ENCODE measurements around the gene ELOVL6. TPM values are rescaled to one million over a fixed set of nuclear protein-coding genes. Genes with fewer than 3 reads are reported as not detected.

ELOVL6 gene
- total and polyA plus RNA-seq, 9 of the 15 experiments (the other 6 are each of a cell fraction or from before 2014, with no cell fraction given), result 18.3 to 82.6 (median 46.0) TPM

- no peak for TF ChIP-seq FOXJ3 (CRISPR knock-in tag; IDR thresholded peaks at IDR 0.05)
- TF ChIP-seq SMAD4 (CRISPR knock-in tag; conservative IDR thresholded peaks at IDR 0.05), result no peak
- TF ChIP-seq ZNF280B (CRISPR knock-in tag; IDR thresholded peaks at IDR 0.05), result no peak
- TF ChIP-seq REST (IDR thresholded peaks at IDR 0.05; ENCODE audit: borderline replicate concordance), result peak; percentile 90
- no peak for TF ChIP-seq REST (CRISPR knock-in tag; IDR thresholded peaks at IDR 0.05; ENCODE audit: low read depth)
- TF ChIP-seq ZBTB33 (CRISPR knock-in tag; IDR thresholded peaks at IDR 0.05), result no peak
- TF ChIP-seq NCOA4 (IDR thresholded peaks at IDR 0.05; ENCODE audit: partially characterized antibody), result no peak
- TF ChIP-seq DPF2 (IDR thresholded peaks at IDR 0.05), result no peak
- no peak for TF ChIP-seq ZHX1 (conservative IDR thresholded peaks at IDR 0.05; ENCODE audit: low read length)
- no peak for TF ChIP-seq ZNF354B (CRISPR knock-in tag; IDR thresholded peaks at IDR 0.05)
- TF ChIP-seq ZNF740 (CRISPR knock-in tag; IDR thresholded peaks at IDR 0.05), result no peak; the same call in none of the 2 replicates
- TF ChIP-seq ZNF740 (tag; IDR thresholded peaks at IDR 0.05), result no peak; a peak in 1 of 4 replicates
Measured at GRCh38 chr4:110196206-110196870, 2.1 kb downstream of the ELOVL6 start (continued).
